HCT116 (cell line): ENCODE measurements around the gene UPK2. TPM values are rescaled to one million over a fixed set of nuclear protein-coding genes. Genes with fewer than 3 reads are reported as not detected.

Experiments
- ATAC-seq: fragments of 200-7000 bp; cut with Tn5 transposase; 2 replicates; pipeline ENCODE4 v1.9.1; 2020; ENCODE audit warnings: mild to moderate bottlenecking, moderate library complexity
- BruUV-seq: library from RNA; stranded (reverse); fragments of 400-500 nt; replicated peaks from 2 replicates; lab custom pipeline; 2021; lab: Mats Ljungman, UMichigan
- CTCF ChIA-PET: fragments of 300-600 bp; sonication (Branson Sonifier 250); formaldehyde crosslinking; loops from one replicate; lab custom pipeline; 2021; ENCODE audit warnings: antibody characterized with exemption; lab: Charles Lee
- POLR2A ChIA-PET: fragments of 300-600, 350-600 bp; sonication (Branson Sonifier 250); formaldehyde crosslinking; loops from one replicate; lab custom pipeline; 2021; ENCODE audit warnings: antibody characterized with exemption; lab: Charles Lee
- RAD21 ChIA-PET, 2 experiments: fragments of 300-600 bp; sonication (Branson Sonifier 250); formaldehyde crosslinking; loops; one replicate each; lab custom pipeline; 2023; ENCODE audit warnings: low total read pairs in 2 of 2; ENCODE audit not compliant: uncharacterized antibody in 2 of 2, unreplicated experiment in 2 of 2, low non-redundant PET in 1 of 2; lab: Charles Lee
- DNase-seq: peaks from one replicate; pipeline ENCODE4 v3.0.0-alpha.2; 2010; ENCODE audit warnings: low read depth, low spot score
- H2AFZ ChIP-seq: fragments of 200-600 bp; shearing (Covaris generic), sonication (generic); 2 replicates; pipeline ENCODE4 v1.6.1; 2017; ENCODE audit warnings: low read depth, mixed run types, mixed read lengths, antibody characterized with exemption, low read length; ENCODE audit not compliant: poor library complexity, severe bottlenecking
- H3K27ac ChIP-seq: 2 replicates; pipeline ENCODE4 v1.5.1; 2012; ENCODE audit warnings: low read depth, low read length
- H3K27me3 ChIP-seq: fragments of 200-600 bp; sonication (generic); 2 replicates; pipeline ENCODE4 v1.6.1; 2016; ENCODE audit warnings: mixed run types, low read length, mixed read lengths; ENCODE audit not compliant: insufficient read depth
- H3K36me3 ChIP-seq, 2 experiments: fragments of 200-500 bp in 1 of 2; fragments of 200-600 bp in 1 of 2; sonication (Bioruptor generic) in 1 of 2; sonication (generic) in 1 of 2; 2 replicates each; pipeline versions ENCODE4 v1.5.1 to v1.6.1; 2014 to 2016; ENCODE audit warnings: low read length in 2 of 2, inconsistent platforms in 1 of 2, mixed read lengths in 1 of 2, mixed run types in 1 of 2; ENCODE audit not compliant: insufficient read depth in 2 of 2, control insufficient read depth in 1 of 2
- H3K4me1 ChIP-seq, 2 experiments: fragments of 200-600 bp in 1 of 2; sonication (generic) in 1 of 2; 2 replicates each; pipeline versions ENCODE4 v1.5.1 to v1.6.1; 2012 to 2017; ENCODE audit warnings: low read length in 2 of 2, inconsistent platforms in 1 of 2, mild to moderate bottlenecking in 1 of 2, mixed read lengths in 1 of 2, mixed run types in 1 of 2, moderate library complexity in 1 of 2; ENCODE audit not compliant: insufficient read depth in 2 of 2, control insufficient read depth in 1 of 2
- H3K4me2 ChIP-seq: fragments of 200-600 bp; sonication (generic); 2 replicates; pipeline ENCODE4 v1.6.1; 2017; ENCODE audit warnings: mixed run types, low read length, mixed read lengths
- H3K4me3 ChIP-seq, 2 experiments: fragments of 200-600 bp in 1 of 2; sonication (generic) in 1 of 2; replicated peaks in 1 of 2; 2 replicates each; pipeline ENCODE4 v1.5.1; 2011 to 2016; ENCODE audit warnings: low read length in 2 of 2, control low read depth in 1 of 2, low read depth in 1 of 2, mild to moderate bottlenecking in 1 of 2, mixed read lengths in 1 of 2, mixed run types in 1 of 2
- H3K79me2 ChIP-seq: fragments of 200-600 bp; sonication (generic); 2 replicates; pipeline ENCODE4 v1.6.1; 2017; ENCODE audit warnings: mild to moderate bottlenecking, mixed run types, low read length, moderate library complexity, mixed read lengths; ENCODE audit not compliant: insufficient read depth
- H3K9ac ChIP-seq: fragments of 200-600 bp; sonication (generic); 2 replicates; pipeline ENCODE4 v1.6.1; 2016; ENCODE audit warnings: low read length, mixed read lengths
- H3K9me2 ChIP-seq: fragments of 200-600 bp; sonication (generic), shearing (Covaris generic); 2 replicates; pipeline ENCODE4 v1.6.1; 2017; ENCODE audit warnings: mixed run types, mild to moderate bottlenecking, moderate library complexity; ENCODE audit not compliant: insufficient read depth
- H3K9me3 ChIP-seq, 2 experiments: fragments of 200-500 bp in 1 of 2; fragments of 200-600 bp in 1 of 2; sonication (Bioruptor generic) in 1 of 2; sonication (generic) in 1 of 2; 2 replicates each; pipeline ENCODE4 v1.6.1; 2014 to 2017; ENCODE audit warnings: low read length in 2 of 2, mixed read lengths in 2 of 2, inconsistent platforms in 1 of 2, low read depth in 1 of 2, mild to moderate bottlenecking in 1 of 2, mixed run types in 1 of 2, moderate library complexity in 1 of 2; ENCODE audit not compliant: control insufficient read depth in 1 of 2, insufficient read depth in 1 of 2
- H4K20me1 ChIP-seq: fragments of 200-600 bp; sonication (generic), shearing (Covaris generic); 2 replicates; pipeline ENCODE4 v1.6.1; 2017; ENCODE audit warnings: mixed run types, mild to moderate bottlenecking, moderate library complexity; ENCODE audit not compliant: insufficient read depth
- CBX3 ChIP-seq: IDR thresholded peaks from 2 replicates; pipeline ENCODE4 v1.6.1; 2012; ENCODE audit warnings: low read depth
- CEBPB ChIP-seq: IDR thresholded peaks from 2 replicates; pipeline ENCODE4 v1.6.1; 2012; ENCODE audit warnings: low read depth
- EGR1 ChIP-seq: IDR thresholded peaks from 2 replicates; pipeline ENCODE4 v1.6.1; 2012; ENCODE audit warnings: low read depth
- ELF1 ChIP-seq: IDR thresholded peaks from 2 replicates; pipeline ENCODE4 v1.6.1; 2012; ENCODE audit warnings: low read depth, borderline replicate concordance
- EZH2 ChIP-seq: fragments of 200-600 bp; sonication (generic); IDR thresholded peaks from 2 replicates; pipeline ENCODE4 v1.6.1; 2017; ENCODE audit warnings: antibody characterized with exemption, mixed run types
- EZH2phosphoT487 ChIP-seq: fragments of 200-600 bp; IDR thresholded peaks from 2 replicates; pipeline ENCODE4 v1.6.1; 2018; ENCODE audit warnings: antibody characterized with exemption, borderline replicate concordance
- FOSL1 ChIP-seq: IDR thresholded peaks from 2 replicates; pipeline ENCODE4 v1.6.1; 2012; ENCODE audit warnings: low read depth
- JUND ChIP-seq: IDR thresholded peaks from 2 replicates; pipeline ENCODE4 v1.6.1; 2012
- POLR2A ChIP-seq: IDR thresholded peaks from 2 replicates; pipeline ENCODE4 v1.7.0; 2011; ENCODE audit warnings: borderline replicate concordance; ENCODE audit not compliant: insufficient read depth, insufficient read length; ENCODE audit errors: extremely low read depth
- POLR2AphosphoS5 ChIP-seq: IDR thresholded peaks from 2 replicates; pipeline ENCODE4 v1.6.1; 2011; ENCODE audit warnings: mild to moderate bottlenecking, low read depth, low read length, moderate library complexity
- RAD21 ChIP-seq: IDR thresholded peaks from 2 replicates; pipeline ENCODE4 v1.6.1; 2012; ENCODE audit warnings: low read depth, mild to moderate bottlenecking
- SP1 ChIP-seq: IDR thresholded peaks from 2 replicates; pipeline ENCODE4 v1.6.1; 2012; ENCODE audit warnings: low read depth
- SRF ChIP-seq: IDR thresholded peaks from 2 replicates; pipeline ENCODE4 v1.6.1; 2012; ENCODE audit warnings: low read depth
- TCF7L2 ChIP-seq: IDR thresholded peaks from 2 replicates; pipeline ENCODE4 v1.7.0; 2011; ENCODE audit warnings: borderline replicate concordance, inconsistent platforms; ENCODE audit not compliant: insufficient read depth, insufficient read length; ENCODE audit errors: extremely low read depth
- YY1 ChIP-seq: IDR thresholded peaks from 2 replicates; pipeline ENCODE4 v1.6.1; 2011; ENCODE audit warnings: low read length, low read depth, moderate library complexity, mild to moderate bottlenecking; ENCODE audit not compliant: insufficient replicate concordance; ENCODE audit errors: extremely low read depth
- ZFX ChIP-seq: fragments of 450-650 bp; IDR thresholded peaks from 2 replicates; pipeline ENCODE4 v1.6.1; 2017
- ZNF274 ChIP-seq: fragments of 200-500 bp; sonication (Bioruptor generic); IDR thresholded peaks from 2 replicates; pipeline ENCODE4 v1.6.1; 2014; ENCODE audit warnings: mild to moderate bottlenecking, low read depth, low read length, inconsistent platforms
- intact Hi-C: fragments of 100-400 bp; cut with micrococcal nuclease; formaldehyde crosslinking; loops from 2 replicates; pipeline ENCODE4 v1.10.0; 2022
- total RNA-seq: library from RNA; stranded (reverse); gene quantifications from one replicate; pipeline ENCODE4 v1.2.1, GENCODE V29; 2021; ENCODE audit not compliant: unreplicated experiment
- TF ChIP-seq, protein P1 (sequence below), 3 experiments: fragments of 200-600 bp in 1 of 3; sonication (generic) in 1 of 3; IDR thresholded peaks in 2 of 3; conservative IDR thresholded peaks in 1 of 3; 2 replicates each; pipeline ENCODE4 v1.5.1; 2012 to 2017; ENCODE audit warnings: low read depth in 2 of 3, low read length in 2 of 3, antibody characterized with exemption in 1 of 3, borderline replicate concordance in 1 of 3, control low read depth in 1 of 3, mild to moderate bottlenecking in 1 of 3, mixed read lengths in 1 of 3, mixed run types in 1 of 3, moderate library complexity in 1 of 3; ENCODE audit not compliant: insufficient read depth in 1 of 3
- TF ChIP-seq, protein P2 (sequence below): IDR thresholded peaks from 2 replicates; pipeline ENCODE4 v1.6.1; 2012
- TF ChIP-seq, protein P3 (sequence below): IDR thresholded peaks from 2 replicates; pipeline ENCODE4 v1.6.1; 2012
- TF ChIP-seq, protein P4 (sequence below): IDR thresholded peaks from 2 replicates; pipeline ENCODE4 v1.6.1; 2012; ENCODE audit warnings: low read depth
- TF ChIP-seq, protein P5 (sequence below): IDR thresholded peaks from 2 replicates; pipeline ENCODE4 v1.6.1; 2011; ENCODE audit warnings: mild to moderate bottlenecking, low read length, moderate library complexity; ENCODE audit not compliant: insufficient replicate concordance; ENCODE audit errors: extremely low read depth

UPK2 gene
- total RNA-seq, 1 experiment from 2014 or later, result 0.42 TPM

DNA sequence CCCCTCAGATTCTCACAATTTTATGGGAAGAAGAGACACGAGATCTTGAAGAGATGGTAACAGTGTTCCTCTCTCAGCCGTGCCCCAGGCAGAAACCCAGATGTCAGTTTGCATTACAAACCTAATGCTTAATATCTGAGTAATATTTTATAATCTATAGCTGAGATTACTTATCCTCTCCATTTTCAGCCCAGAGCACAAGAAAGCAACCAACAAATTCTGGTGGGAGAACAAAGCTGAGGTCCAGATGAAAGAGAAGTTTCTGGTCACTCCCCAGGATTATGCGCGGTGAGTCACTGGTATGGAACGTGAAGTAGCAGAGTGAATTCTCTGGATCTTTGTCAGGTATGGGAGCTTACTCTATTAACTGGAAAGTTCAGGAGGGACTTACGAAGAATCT is 42.7 kb downstream of the UPK2 start:
- no peaks in the 10 kb centered on the region for H3K9me3 ChIP-seq
- peak overlapping the region; percentile 90 for H3K4me3 ChIP-seq
- H3K27ac ChIP-seq, result peak overlapping the region; percentile 96
- intact Hi-C loops, result no loop called here
- peak; percentile 74 for DNase-seq
- H3K27me3 ChIP-seq, result no peaks in the 10 kb centered on the region
- H2AFZ ChIP-seq, result no peak overlapping the region
- H3K36me3 ChIP-seq, result peaks cover 13 to 27% of the 10 kb centered on the region in 2 experiments
- H4K20me1 ChIP-seq, result no peaks in the 10 kb centered on the region
- H3K4me2 ChIP-seq, result peak overlapping the region; percentile 97
- CTCF ChIA-PET, result no interaction called here
- POLR2A ChIA-PET, result interaction anchor here (0.6 kb wide), 1 partner anchor 327 kb away, joined by 5 read pairs; no protein-coding TSS in a partner anchor
- no peaks in the 10 kb centered on the region for H3K9me2 ChIP-seq
- H3K9ac ChIP-seq, result peak overlapping the region; percentile 90
- peaks cover 15 to 46% of the 10 kb centered on the region in 2 experiments for H3K4me1 ChIP-seq
- RAD21 ChIA-PET, result no interaction called here
- ATAC-seq, result peak; percentile 39
- peaks cover 75% of the 10 kb centered on the region for H3K79me2 ChIP-seq
- BruUV-seq, result no TSS peak
- TF ChIP-seq CEBPB, result no peak
- TF ChIP-seq, protein P1, sequence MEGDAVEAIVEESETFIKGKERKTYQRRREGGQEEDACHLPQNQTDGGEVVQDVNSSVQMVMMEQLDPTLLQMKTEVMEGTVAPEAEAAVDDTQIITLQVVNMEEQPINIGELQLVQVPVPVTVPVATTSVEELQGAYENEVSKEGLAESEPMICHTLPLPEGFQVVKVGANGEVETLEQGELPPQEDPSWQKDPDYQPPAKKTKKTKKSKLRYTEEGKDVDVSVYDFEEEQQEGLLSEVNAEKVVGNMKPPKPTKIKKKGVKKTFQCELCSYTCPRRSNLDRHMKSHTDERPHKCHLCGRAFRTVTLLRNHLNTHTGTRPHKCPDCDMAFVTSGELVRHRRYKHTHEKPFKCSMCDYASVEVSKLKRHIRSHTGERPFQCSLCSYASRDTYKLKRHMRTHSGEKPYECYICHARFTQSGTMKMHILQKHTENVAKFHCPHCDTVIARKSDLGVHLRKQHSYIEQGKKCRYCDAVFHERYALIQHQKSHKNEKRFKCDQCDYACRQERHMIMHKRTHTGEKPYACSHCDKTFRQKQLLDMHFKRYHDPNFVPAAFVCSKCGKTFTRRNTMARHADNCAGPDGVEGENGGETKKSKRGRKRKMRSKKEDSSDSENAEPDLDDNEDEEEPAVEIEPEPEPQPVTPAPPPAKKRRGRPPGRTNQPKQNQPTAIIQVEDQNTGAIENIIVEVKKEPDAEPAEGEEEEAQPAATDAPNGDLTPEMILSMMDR (IDR thresholded peaks at IDR 0.05 in 2 of 3, conservative IDR thresholded peaks at IDR 0.05 in 1 of 3; ENCODE audit: borderline replicate concordance in 1 of 3, insufficient read depth in 1 of 3, low read depth in 2 of 3, low read length in 2 of 3), result no peak
- no peak for TF ChIP-seq ZNF274
- TF ChIP-seq, protein P2, sequence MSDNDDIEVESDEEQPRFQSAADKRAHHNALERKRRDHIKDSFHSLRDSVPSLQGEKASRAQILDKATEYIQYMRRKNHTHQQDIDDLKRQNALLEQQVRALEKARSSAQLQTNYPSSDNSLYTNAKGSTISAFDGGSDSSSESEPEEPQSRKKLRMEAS, result no peak; the same call in 1 of the 2 replicates
- no peak for TF ChIP-seq SRF
- TF ChIP-seq EGR1, result no peak
- TF ChIP-seq EZH2phosphoT487, result no peak
- peak; percentile 86 for TF ChIP-seq JUND
- no peak for TF ChIP-seq EZH2
- TF ChIP-seq, protein P3, sequence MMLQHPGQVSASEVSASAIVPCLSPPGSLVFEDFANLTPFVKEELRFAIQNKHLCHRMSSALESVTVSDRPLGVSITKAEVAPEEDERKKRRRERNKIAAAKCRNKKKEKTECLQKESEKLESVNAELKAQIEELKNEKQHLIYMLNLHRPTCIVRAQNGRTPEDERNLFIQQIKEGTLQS, result no peak
- TF ChIP-seq RAD21, result no peak
- TF ChIP-seq ELF1, result no peak
- no peak for TF ChIP-seq YY1
- no peak for TF ChIP-seq POLR2A
- TF ChIP-seq, protein P4, sequence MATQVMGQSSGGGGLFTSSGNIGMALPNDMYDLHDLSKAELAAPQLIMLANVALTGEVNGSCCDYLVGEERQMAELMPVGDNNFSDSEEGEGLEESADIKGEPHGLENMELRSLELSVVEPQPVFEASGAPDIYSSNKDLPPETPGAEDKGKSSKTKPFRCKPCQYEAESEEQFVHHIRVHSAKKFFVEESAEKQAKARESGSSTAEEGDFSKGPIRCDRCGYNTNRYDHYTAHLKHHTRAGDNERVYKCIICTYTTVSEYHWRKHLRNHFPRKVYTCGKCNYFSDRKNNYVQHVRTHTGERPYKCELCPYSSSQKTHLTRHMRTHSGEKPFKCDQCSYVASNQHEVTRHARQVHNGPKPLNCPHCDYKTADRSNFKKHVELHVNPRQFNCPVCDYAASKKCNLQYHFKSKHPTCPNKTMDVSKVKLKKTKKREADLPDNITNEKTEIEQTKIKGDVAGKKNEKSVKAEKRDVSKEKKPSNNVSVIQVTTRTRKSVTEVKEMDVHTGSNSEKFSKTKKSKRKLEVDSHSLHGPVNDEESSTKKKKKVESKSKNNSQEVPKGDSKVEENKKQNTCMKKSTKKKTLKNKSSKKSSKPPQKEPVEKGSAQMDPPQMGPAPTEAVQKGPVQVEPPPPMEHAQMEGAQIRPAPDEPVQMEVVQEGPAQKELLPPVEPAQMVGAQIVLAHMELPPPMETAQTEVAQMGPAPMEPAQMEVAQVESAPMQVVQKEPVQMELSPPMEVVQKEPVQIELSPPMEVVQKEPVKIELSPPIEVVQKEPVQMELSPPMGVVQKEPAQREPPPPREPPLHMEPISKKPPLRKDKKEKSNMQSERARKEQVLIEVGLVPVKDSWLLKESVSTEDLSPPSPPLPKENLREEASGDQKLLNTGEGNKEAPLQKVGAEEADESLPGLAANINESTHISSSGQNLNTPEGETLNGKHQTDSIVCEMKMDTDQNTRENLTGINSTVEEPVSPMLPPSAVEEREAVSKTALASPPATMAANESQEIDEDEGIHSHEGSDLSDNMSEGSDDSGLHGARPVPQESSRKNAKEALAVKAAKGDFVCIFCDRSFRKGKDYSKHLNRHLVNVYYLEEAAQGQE, result no peak
- TF ChIP-seq TCF7L2, result peak; percentile 76
- no peak for TF ChIP-seq POLR2AphosphoS5
- no peak for TF ChIP-seq CBX3
- TF ChIP-seq, protein P5, sequence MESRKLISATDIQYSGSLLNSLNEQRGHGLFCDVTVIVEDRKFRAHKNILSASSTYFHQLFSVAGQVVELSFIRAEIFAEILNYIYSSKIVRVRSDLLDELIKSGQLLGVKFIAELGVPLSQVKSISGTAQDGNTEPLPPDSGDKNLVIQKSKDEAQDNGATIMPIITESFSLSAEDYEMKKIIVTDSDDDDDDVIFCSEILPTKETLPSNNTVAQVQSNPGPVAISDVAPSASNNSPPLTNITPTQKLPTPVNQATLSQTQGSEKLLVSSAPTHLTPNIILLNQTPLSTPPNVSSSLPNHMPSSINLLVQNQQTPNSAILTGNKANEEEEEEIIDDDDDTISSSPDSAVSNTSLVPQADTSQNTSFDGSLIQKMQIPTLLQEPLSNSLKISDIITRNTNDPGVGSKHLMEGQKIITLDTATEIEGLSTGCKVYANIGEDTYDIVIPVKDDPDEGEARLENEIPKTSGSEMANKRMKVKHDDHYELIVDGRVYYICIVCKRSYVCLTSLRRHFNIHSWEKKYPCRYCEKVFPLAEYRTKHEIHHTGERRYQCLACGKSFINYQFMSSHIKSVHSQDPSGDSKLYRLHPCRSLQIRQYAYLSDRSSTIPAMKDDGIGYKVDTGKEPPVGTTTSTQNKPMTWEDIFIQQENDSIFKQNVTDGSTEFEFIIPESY, result no peak
- TF ChIP-seq SP1, result peak; percentile 43; the same call in 1 of the 2 replicates
- peak; percentile 88 for TF ChIP-seq FOSL1
- no peak for TF ChIP-seq ZFX
